Sigmoid colon (tissue), 7 donors: ENCODE results near the gene ABLIM3. TPM values are rescaled to one million over a fixed set of nuclear protein-coding genes. Genes with fewer than 3 reads are reported as not detected.

Experiments used
- DNase-seq: peaks from one replicate; pipeline ENCODE4 v3.0.0-alpha.2; 2019
- H3K27ac ChIP-seq, 4 donors: fragments of 200-600 bp; sonication (generic); one replicate each; pipeline ENCODE4 v1.5.1; 2016 to 2019; ENCODE audit warnings: mild to moderate bottlenecking in 1 of 4
- H3K27me3 ChIP-seq, 3 donors: fragments of 200-600 bp; sonication (generic); one replicate each; pipeline ENCODE4 v1.5.1; 2019; ENCODE audit warnings: mild to moderate bottlenecking in 1 of 3
- H3K36me3 ChIP-seq, 4 donors: fragments of 200-600 bp; sonication (generic); one replicate each; pipeline ENCODE4 v1.5.1; 2016 to 2019
- H3K4me1 ChIP-seq, 4 donors: fragments of 200-600 bp; sonication (generic); one replicate each; pipeline ENCODE4 v1.5.1; 2017 to 2019
- H3K4me3 ChIP-seq, 4 donors: fragments of 200-600 bp; sonication (generic); one replicate each; pipeline ENCODE4 v1.5.1; 2017 to 2019; ENCODE audit warnings: mild to moderate bottlenecking in 2 of 4, moderate library complexity in 1 of 4
- H3K9me3 ChIP-seq, 4 donors: fragments of 200-600 bp in 3 of 4; sonication (generic) in 3 of 4; one replicate each; pipeline versions ENCODE4 v1.5.1 to v1.6.1; 2013 to 2019
- CTCF ChIP-seq, 4 experiments: fragments of 450-650 bp in 3 of 4; fragments of 200-600 bp in 1 of 4; IDR thresholded peaks; one replicate each; pipeline ENCODE4 v1.5.1; 2016 to 2019; ENCODE audit warnings: antibody characterized with exemption in 4 of 4, mild to moderate bottlenecking in 3 of 4, moderate library complexity in 2 of 4
- EP300 ChIP-seq, 4 donors: sonication (generic); formaldehyde crosslinking; IDR thresholded peaks; one replicate each; pipeline ENCODE4 v1.6.1; 2017; ENCODE audit warnings: antibody characterized with exemption in 4 of 4
- POLR2A ChIP-seq, 2 donors: fragments of 450-650 bp; IDR thresholded peaks; one replicate each; pipeline ENCODE4 v1.6.1; 2016; ENCODE audit warnings: antibody characterized with exemption in 2 of 2, mild to moderate bottlenecking in 2 of 2, moderate library complexity in 2 of 2
- POLR2AphosphoS5 ChIP-seq, 4 donors: sonication (generic); formaldehyde crosslinking; IDR thresholded peaks; one replicate each; pipeline ENCODE4 v1.6.1; 2017; ENCODE audit warnings: antibody characterized with exemption in 4 of 4
- WGBS, 2 donors: extraction: QIAGEN DNeasy Blood & Tissue Kit; methylation state at CpG; one replicate each; pipeline ENCODE4 v1.1.7; 2013; 5-methylcytosine and 5-hydroxymethylcytosine counted together
- intact Hi-C: fragments of 100-400 bp; cut with DNase I; formaldehyde crosslinking; loops from one replicate; pipeline ENCODE4 v1.15.1; 2023
- polyA plus RNA-seq, 3 donors: library from polyadenylated mRNA; stranded (reverse); fragments of 200-250 nt; gene quantifications; one replicate each; pipeline ENCODE4 v1.2.3, GENCODE V29; 2013
- total RNA-seq, 4 donors: library from RNA; depleted of rRNA; stranded (reverse); fragments of >200 nt; gene quantifications; one replicate each; pipeline ENCODE4 v1.1.0, GENCODE V29; 2016
- donor health status: healthy with polysubstance abuse.
- donor health status: Bipolar disorder and iron deficiency.
- donor health status: healthy.

Gene ABLIM3
- total and polyA plus RNA-seq, 7 donors, result 5.8 to 19.9 (median 11.4) TPM

DNA sequence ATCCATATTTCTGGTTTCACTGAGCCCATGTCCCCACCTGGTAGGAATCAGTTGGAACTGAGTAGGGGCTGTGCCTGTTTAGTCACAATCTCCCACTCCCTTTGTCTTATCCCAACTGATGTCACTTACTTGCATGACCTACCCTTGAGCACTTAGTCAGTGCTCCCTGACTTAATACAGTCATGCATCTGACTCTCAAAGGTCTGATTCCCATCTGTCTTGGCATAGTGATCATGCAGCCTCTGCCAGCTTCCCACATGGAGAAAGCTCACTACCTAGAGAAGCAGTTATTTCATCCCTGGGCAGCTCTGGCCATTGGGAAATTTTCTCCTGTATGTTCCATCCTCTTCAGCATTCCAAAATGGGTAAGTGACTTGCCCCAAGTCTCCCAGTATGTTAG lies 24.8 kb downstream of the ABLIM3 start:
- no peak for DNase-seq
- Histone ChIP-seq H3K27ac (no peak overlapping the region), H3K36me3 (no peaks in the 10 kb centered on the region), H3K9me3 (no peaks in the 10 kb centered on the region), H3K4me3 (no peak overlapping the region), H3K4me1 (no peaks in the 10 kb centered on the region), H3K27me3 (no peaks in the 10 kb centered on the region)
- intact Hi-C loops, result no loop called here
- no peak for TF ChIP-seq CTCF (IDR thresholded peaks at IDR 0.05)
- TF ChIP-seq POLR2AphosphoS5 (IDR thresholded peaks at IDR 0.05), result no peak
- no peak for TF ChIP-seq POLR2A (IDR thresholded peaks at IDR 0.05)
- no peak for TF ChIP-seq EP300 (IDR thresholded peaks at IDR 0.05)

DNA sequence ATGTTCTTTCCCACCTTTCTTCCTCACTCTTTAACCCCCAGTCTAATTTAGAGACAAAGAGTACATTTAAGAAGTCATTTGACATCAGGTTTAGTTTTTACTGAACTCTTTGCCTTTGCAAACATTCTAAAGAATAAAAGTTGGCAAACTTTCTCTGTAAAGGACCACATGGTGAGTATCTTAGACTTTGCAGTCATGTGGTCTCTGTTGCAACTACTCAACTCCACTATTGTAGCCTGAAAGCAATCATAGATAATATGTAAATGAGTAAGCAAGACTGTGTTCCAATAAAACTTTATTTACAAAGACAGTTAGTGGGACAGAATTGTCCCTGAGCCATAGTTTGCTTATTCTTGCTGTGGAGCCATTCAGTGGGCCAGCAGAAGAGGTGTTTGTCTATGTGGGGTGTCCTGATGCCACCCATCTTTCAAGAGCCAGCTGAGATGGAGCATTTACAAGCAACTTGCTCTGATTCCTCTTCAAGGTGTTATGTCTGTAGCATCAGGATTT lies 25.4 kb downstream of the ABLIM3 start:
- H3K9me3 ChIP-seq, result no peaks in the 10 kb centered on the region
- intact Hi-C loops, result no loop called here
- no peaks in the 10 kb centered on the region for H3K36me3 ChIP-seq
- no peak overlapping the region for H3K27ac ChIP-seq
- H3K27me3 ChIP-seq, result no peaks in the 10 kb centered on the region
- no peak for DNase-seq
- no peak overlapping the region for H3K4me3 ChIP-seq
- TF ChIP-seq CTCF (IDR thresholded peaks at IDR 0.05), result no peak
- TF ChIP-seq POLR2AphosphoS5 (IDR thresholded peaks at IDR 0.05), result no peak
- TF ChIP-seq POLR2A (IDR thresholded peaks at IDR 0.05), result no peak
- no peak for TF ChIP-seq EP300 (IDR thresholded peaks at IDR 0.05)
- H3K4me1 ChIP-seq, result no peaks in the 10 kb centered on the region

DNA sequence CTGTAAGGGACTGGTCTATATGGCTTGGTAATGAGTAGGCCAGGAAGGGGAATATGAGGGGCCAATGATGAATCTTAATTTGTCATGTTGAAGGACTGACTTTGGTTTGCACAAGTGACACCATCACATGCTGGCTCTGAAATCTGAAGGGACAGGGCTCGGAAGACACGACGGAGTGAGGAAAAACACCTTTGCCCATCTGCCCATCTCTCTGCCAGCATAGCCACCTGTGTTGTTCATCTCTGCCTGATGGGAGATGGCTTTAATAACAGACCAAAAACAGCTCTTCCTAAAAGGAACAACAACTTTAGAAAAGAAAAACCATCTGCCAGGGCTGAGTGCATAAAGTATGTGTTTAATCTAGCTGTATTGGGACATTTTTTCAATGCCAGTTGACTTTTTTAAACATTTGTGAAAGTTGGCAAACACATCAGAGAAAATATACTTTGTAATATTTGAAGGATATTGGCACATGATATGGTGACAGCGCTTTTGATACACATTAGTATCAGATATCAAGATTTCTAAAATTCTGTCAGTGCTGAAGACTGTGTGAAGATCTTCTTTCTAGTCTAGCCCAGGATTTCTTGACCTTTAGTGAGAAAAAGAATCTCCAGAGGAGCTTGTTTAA lies 27.1 kb downstream of the ABLIM3 start:
- intact Hi-C loops, result no loop called here
- no peak for DNase-seq
- Histone ChIP-seq H3K9me3 (no peaks in the 10 kb centered on the region), H3K36me3 (no peaks in the 10 kb centered on the region), H3K4me1 (no peaks in the 10 kb centered on the region), H3K27me3 (no peaks in the 10 kb centered on the region), H3K27ac (no peak overlapping the region), H3K4me3 (no peak overlapping the region)
- WGBS, 2 donors, result 98 to 99% methylated on average over 4 of the region's 4 CpGs
- TF ChIP-seq POLR2A (IDR thresholded peaks at IDR 0.05), result no peak
- no peak for TF ChIP-seq CTCF (IDR thresholded peaks at IDR 0.05)
- no peak for TF ChIP-seq EP300 (IDR thresholded peaks at IDR 0.05)
- no peak for TF ChIP-seq POLR2AphosphoS5 (IDR thresholded peaks at IDR 0.05)

DNA sequence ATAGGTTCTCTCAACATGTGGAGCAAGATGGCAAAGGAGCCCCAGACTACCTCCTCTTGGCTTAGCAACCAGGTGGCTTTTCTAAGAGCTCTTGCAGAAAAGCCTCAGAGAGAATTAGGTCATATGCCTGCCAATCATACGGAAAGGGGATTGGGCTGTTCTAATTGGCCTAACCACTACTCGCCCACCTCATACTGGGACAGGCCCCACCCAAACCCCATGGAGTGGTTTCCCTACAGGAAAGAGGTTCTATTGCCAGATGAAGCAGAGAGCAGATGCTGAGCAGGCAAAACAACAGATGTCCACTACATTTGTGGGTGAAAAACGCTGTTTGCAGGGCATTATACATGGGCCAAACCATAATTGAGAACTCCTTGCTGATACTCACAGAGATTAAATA lies 29.0 kb downstream of the ABLIM3 start:
- Histone ChIP-seq H3K4me3 (no peak overlapping the region), H3K27ac (no peak overlapping the region), H3K27me3 (no peaks in the 10 kb centered on the region), H3K9me3 (no peaks in the 10 kb centered on the region), H3K36me3 (no peaks in the 10 kb centered on the region), H3K4me1 (peaks cover 0 to 3% (median 0%) of the 10 kb centered on the region in 4 donors)
- no peak for TF ChIP-seq CTCF (IDR thresholded peaks at IDR 0.05)
- no peak for TF ChIP-seq EP300 (IDR thresholded peaks at IDR 0.05)
- no peak for TF ChIP-seq POLR2A (IDR thresholded peaks at IDR 0.05)
- TF ChIP-seq POLR2AphosphoS5 (IDR thresholded peaks at IDR 0.05), result no peak
- DNase-seq, result no peak
- 77 to 83% methylated on average over 3 of the region's 3 CpGs for WGBS, 2 donors
- intact Hi-C loops, result no loop called here

- no peak for DNase-seq
- Histone ChIP-seq H3K9me3 (no peaks in the 10 kb centered on the region), H3K27me3 (no peaks in the 10 kb centered on the region), H3K4me1 (peaks cover 0 to 3% (median 0%) of the 10 kb centered on the region in 4 donors), H3K27ac (peak overlapping the region in 1 of 4 donors; percentile 50), H3K36me3 (no peaks in the 10 kb centered on the region), H3K4me3 (no peak overlapping the region)
- 66 to 71% methylated on average over 4 of the region's 4 CpGs for WGBS, 2 donors
- intact Hi-C loops, result no loop called here
- no peak for TF ChIP-seq POLR2A (IDR thresholded peaks at IDR 0.05)
- no peak for TF ChIP-seq POLR2AphosphoS5 (IDR thresholded peaks at IDR 0.05)
- no peak for TF ChIP-seq EP300 (IDR thresholded peaks at IDR 0.05)
- no peak for TF ChIP-seq CTCF (IDR thresholded peaks at IDR 0.05)
Observed at GRCh38 chr5:149172261-149172660, 31.0 kb downstream of the ABLIM3 start.
